ENCODE data around the gene FNIP1.
"Not testable (repeated sequence)": the region's sequence is repeated elsewhere in the genome, so short reads cannot be mapped to it uniquely, and the experiment has no call there.

GRCh38 chr5:131832702-131833101 lies 35.9 kb upstream of the FNIP1 start:
- not testable (repeated sequence) for TF ChIP-seq CTCF, EP300 (IDR thresholded peaks at IDR 0.05)

All from tibial nerve (tissue), 4 donors.